ENCODE measurements around the gene LHX3. TPM values are rescaled to one million over a fixed set of nuclear protein-coding genes. Genes with fewer than 3 reads are reported as not detected.

The LHX3 gene
- total and polyA plus RNA-seq, 4 donors, result not detected

GRCh38 chr9:136199391-136200288 lies 5.3 kb downstream of the LHX3 start:
- peaks cover 52 to 78% (median 53%) of the 10 kb centered on the region in 3 donors for H3K27me3 ChIP-seq (ENCODE audit: control insufficient read depth in 3 of 3, insufficient read depth in 3 of 3, low read length in 2 of 3)
- H3K4me1 ChIP-seq (ENCODE audit: control insufficient read depth in 5 of 5, insufficient read depth in 5 of 5, low read length in 5 of 5), result peaks cover 0 to 4% (median 0%) of the 10 kb centered on the region in 5 donors
- H3K9me3 ChIP-seq (ENCODE audit: control insufficient read depth in 4 of 4, insufficient read depth in 3 of 4, low read length in 3 of 4), result peaks cover 0 to 21% (median 0%) of the 10 kb centered on the region in 4 donors
- WGBS, 2 donors, result 11 to 18% methylated on average over 69 to 71 of the region's 71 CpGs
- no peak overlapping the region for H3K9ac ChIP-seq (ENCODE audit: insufficient read depth in 1 of 2, low read length in 2 of 2)
- H3K27ac ChIP-seq (ENCODE audit: low read depth in 1 of 2, low read length in 1 of 2), result no peak overlapping the region
- DNase-seq (no peak), ATAC-seq (ENCODE audit: insufficient read depth, low FRiP score) (no peak)
- H3K36me3 ChIP-seq (ENCODE audit: control insufficient read depth in 4 of 4, insufficient read depth in 4 of 4, low read length in 4 of 4), result no peaks in the 10 kb centered on the region
- H3K4me3 ChIP-seq, result no peak overlapping the region
- TF ChIP-seq CTCF (IDR thresholded peaks at IDR 0.05; ENCODE audit: control extremely low read depth, extremely low read depth), result no peak

- Histone ChIP-seq H3K27ac (ENCODE audit: low read depth in 1 of 2, low read length in 1 of 2) (no peak overlapping the region), H3K9me3 (ENCODE audit: control insufficient read depth in 4 of 4, insufficient read depth in 3 of 4, low read length in 3 of 4) (peaks cover 0 to 15% (median 0%) of the 10 kb centered on the region in 4 donors), H3K4me3 (no peak overlapping the region), H3K4me1 (ENCODE audit: control insufficient read depth in 5 of 5, insufficient read depth in 5 of 5, low read length in 5 of 5) (peaks cover 0 to 5% (median 0%) of the 10 kb centered on the region in 5 donors), H3K36me3 (ENCODE audit: control insufficient read depth in 4 of 4, insufficient read depth in 4 of 4, low read length in 4 of 4) (no peaks in the 10 kb centered on the region), H3K9ac (ENCODE audit: insufficient read depth in 1 of 2, low read length in 2 of 2) (no peak overlapping the region), H3K27me3 (ENCODE audit: control insufficient read depth in 3 of 3, insufficient read depth in 3 of 3, low read length in 2 of 3) (peaks cover 47 to 75% (median 52%) of the 10 kb centered on the region in 3 donors)
- DNase-seq (no peak), ATAC-seq (ENCODE audit: insufficient read depth, low FRiP score) (no peak)
- no peak for TF ChIP-seq CTCF (IDR thresholded peaks at IDR 0.05; ENCODE audit: control extremely low read depth, extremely low read depth)
- 1 to 3% methylated on average over 40 to 62 of the region's 62 CpGs for WGBS, 2 donors
These were observed 6.3 kb downstream of the LHX3 start for GRCh38 chr9:136198605-136199083.

- H3K27me3 ChIP-seq (ENCODE audit: control insufficient read depth in 3 of 3, insufficient read depth in 3 of 3, low read length in 2 of 3), result peaks cover 46 to 71% (median 57%) of the 10 kb centered on the region in 3 donors
- peaks cover 0 to 9% (median 0%) of the 10 kb centered on the region in 5 donors for H3K4me1 ChIP-seq (ENCODE audit: control insufficient read depth in 5 of 5, insufficient read depth in 5 of 5, low read length in 5 of 5)
These were observed 6.9 kb downstream of the LHX3 start for GRCh38 chr9:136197930-136198604.

More at GRCh38 chr9:136197930-136198604, 6.9 kb downstream of the LHX3 start:
- ATAC-seq (ENCODE audit: insufficient read depth, low FRiP score) (no peak), DNase-seq (no peak)
- Histone ChIP-seq H3K36me3 (ENCODE audit: control insufficient read depth in 4 of 4, insufficient read depth in 4 of 4, low read length in 4 of 4) (no peaks in the 10 kb centered on the region), H3K9ac (ENCODE audit: insufficient read depth in 1 of 2, low read length in 2 of 2) (no peak overlapping the region), H3K27ac (ENCODE audit: low read depth in 1 of 2, low read length in 1 of 2) (no peak overlapping the region), H3K4me3 (no peak overlapping the region), H3K9me3 (ENCODE audit: control insufficient read depth in 4 of 4, insufficient read depth in 3 of 4, low read length in 3 of 4) (peaks cover 0 to 14% (median 0%) of the 10 kb centered on the region in 4 donors)
- 9 to 13% methylated on average over 17 to 18 of the region's 18 CpGs for WGBS, 2 donors
- TF ChIP-seq CTCF (IDR thresholded peaks at IDR 0.05; ENCODE audit: control extremely low read depth, extremely low read depth), result no peak
